Common myeloid progenitor, CD34-positive (primary cell): ENCODE data around the gene BEST1.

Experiments
- CTCF ChIA-PET: fragments of 350-600 bp; sonication (Branson Sonifier 250); formaldehyde crosslinking; loops from one replicate; lab custom pipeline; 2021; ENCODE audit warnings: antibody characterized with exemption; lab: Charles Lee
- POLR2A ChIA-PET: fragments of 350-600 bp; sonication (Branson Sonifier 250); formaldehyde crosslinking; loops from one replicate; lab custom pipeline; 2021; ENCODE audit warnings: antibody characterized with exemption; lab: Charles Lee
- DNase-seq, 3 donors: peaks; one replicate each; pipeline versions ENCODE4 v3.0.0 to v3.0.0-alpha.2; 2013
- H3K27ac ChIP-seq, 2 experiments: 1 replicate in 1 of 2; 2 replicates in 1 of 2; pipeline ENCODE4 v1.7.0; 2013; ENCODE audit warnings: inconsistent platforms in 2 of 2, low read length in 2 of 2, mild to moderate bottlenecking in 2 of 2, low read depth in 1 of 2, moderate library complexity in 1 of 2; ENCODE audit not compliant: severe bottlenecking in 2 of 2, insufficient read depth in 1 of 2, poor library complexity in 1 of 2
- H3K27me3 ChIP-seq, 5 experiments: replicated peaks in 2 of 5; 1 replicate in 3 of 5; 2 replicates in 2 of 5; pipeline versions ENCODE4 v1.6.1 to v1.7.0; 2013; ENCODE audit warnings: low read length in 4 of 5, mild to moderate bottlenecking in 2 of 5, moderate library complexity in 2 of 5, inconsistent platforms in 1 of 5; ENCODE audit not compliant: insufficient read depth in 5 of 5, control insufficient read depth in 4 of 5
- H3K36me3 ChIP-seq, 4 experiments: 1 replicate in 2 of 4; 2 replicates in 2 of 4; pipeline versions ENCODE4 v1.6.1 to v1.7.0; 2013; ENCODE audit warnings: low read length in 3 of 4, control low read depth in 1 of 4, mild to moderate bottlenecking in 1 of 4; ENCODE audit not compliant: control insufficient read depth in 4 of 4, insufficient read depth in 4 of 4
- H3K4me1 ChIP-seq, 4 experiments: 1 replicate in 3 of 4; 2 replicates in 1 of 4; pipeline versions ENCODE4 v1.6.1 to v1.7.1; 2013; ENCODE audit warnings: low read length in 3 of 4, mild to moderate bottlenecking in 3 of 4, control low read depth in 1 of 4, inconsistent platforms in 1 of 4, moderate library complexity in 1 of 4; ENCODE audit not compliant: control insufficient read depth in 4 of 4, insufficient read depth in 4 of 4; ENCODE audit errors: control extremely low read depth in 1 of 4
- H3K4me3 ChIP-seq, 7 experiments: 1 replicate in 4 of 7; 2 replicates in 3 of 7; pipeline versions ENCODE4 v1.5.1 to v1.7.0; 2013; ENCODE audit warnings: mild to moderate bottlenecking in 7 of 7, low read length in 6 of 7, moderate library complexity in 6 of 7, inconsistent platforms in 2 of 7, low read depth in 2 of 7, control low read depth in 1 of 7; ENCODE audit not compliant: insufficient read depth in 4 of 7, control insufficient read depth in 1 of 7; ENCODE audit errors: extremely low read depth in 1 of 7
- H3K9me3 ChIP-seq, 5 experiments: 1 replicate in 4 of 5; 2 replicates in 1 of 5; pipeline versions ENCODE4 v1.6.1 to v1.7.1; 2013; ENCODE audit warnings: low read length in 4 of 5, mild to moderate bottlenecking in 2 of 5, inconsistent platforms in 1 of 5, low read depth in 1 of 5, moderate library complexity in 1 of 5; ENCODE audit not compliant: control insufficient read depth in 4 of 5, insufficient read depth in 2 of 5; ENCODE audit errors: control extremely low read depth in 1 of 5
- WGBS: methylation state at CpG from one replicate; pipeline ENCODE4 v1.1.5; 2013; ENCODE audit not compliant: insufficient coverage; 5-methylcytosine and 5-hydroxymethylcytosine counted together

Gene BEST1

DNA sequence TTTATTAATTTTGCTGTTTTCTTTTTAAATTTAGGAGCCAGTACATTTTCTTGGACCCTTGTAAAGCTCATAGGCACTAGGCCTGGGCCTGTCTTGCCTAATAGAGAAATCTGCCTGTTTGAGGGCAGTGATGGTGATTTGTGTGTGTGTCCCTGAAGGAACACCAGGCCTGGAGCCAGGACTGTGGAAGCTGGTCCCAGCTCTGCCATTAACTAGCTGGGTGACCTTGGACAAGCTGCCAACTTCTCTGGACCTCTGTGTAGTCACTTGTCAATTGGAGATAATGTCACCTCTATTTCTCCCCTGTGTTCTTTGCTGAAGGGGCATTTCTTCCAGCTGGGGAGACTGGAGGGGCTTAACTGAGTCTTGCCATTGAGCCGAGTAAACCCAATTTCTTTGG, 33.3 kb downstream of the BEST1 start:
- 100% methylated on average over 1 of the region's 1 CpG for WGBS
- ChIA-PET POLR2A (interaction anchor here (0.8 kb wide), 1 partner anchor 10 kb away, joined by 5 read pairs; no protein-coding TSS in a partner anchor), CTCF (interaction anchor here (0.8 to 1.9 kb wide), 5 partner anchors 11 to 98 kb away, joined by 3 to 6 read pairs (median 3); no protein-coding TSS in a partner anchor)

DNA sequence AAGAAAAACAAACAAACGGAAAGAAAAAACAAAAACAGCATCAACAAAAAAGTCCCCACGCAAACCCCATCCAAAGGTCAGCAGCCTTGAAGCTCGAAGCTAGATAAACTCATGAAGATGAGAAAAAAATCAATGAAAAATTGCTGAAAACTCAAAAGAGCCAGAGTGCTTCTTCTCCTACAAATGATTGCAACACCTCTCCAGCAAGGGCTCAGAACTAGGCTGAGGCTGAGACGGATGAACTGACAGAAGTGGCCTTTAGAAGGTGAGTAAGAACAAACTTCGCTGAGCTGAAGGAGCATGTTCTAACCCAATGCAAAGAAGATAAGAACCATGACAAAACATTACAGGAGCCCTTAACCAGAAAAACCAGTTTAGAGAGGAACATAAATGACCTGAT, 35.7 kb downstream of the BEST1 start:
- Histone ChIP-seq H3K36me3 (no peaks in the 10 kb centered on the region), H3K27ac (no peak overlapping the region), H3K9me3 (peaks cover 0 to 9% (median 0%) of the 10 kb centered on the region in 5 experiments), H3K27me3 (no peaks in the 10 kb centered on the region), H3K4me1 (peaks cover 0 to 6% (median 4%) of the 10 kb centered on the region in 4 experiments), H3K4me3 (no peak overlapping the region)
- DNase-seq: no peak
- ChIA-PET POLR2A (no interaction called here), CTCF (interaction anchor here (0.8 to 1.5 kb wide), 3 partner anchors 10 to 122 kb away, joined by 3 to 5 read pairs (median 4); no protein-coding TSS in a partner anchor)
- 100% methylated on average over 1 of the region's 5 CpGs for WGBS

More for the DNA sequence above, 33.3 kb downstream of the BEST1 start:
- no peaks in the 10 kb centered on the region for H3K36me3 ChIP-seq
- DNase-seq: no peak
- H3K27ac ChIP-seq: no peak overlapping the region
- H3K4me1 ChIP-seq: peaks cover 0 to 18% (median 12%) of the 10 kb centered on the region in 4 experiments
- H3K4me3 ChIP-seq: no peak overlapping the region
- H3K27me3 ChIP-seq: no peaks in the 10 kb centered on the region
- H3K9me3 ChIP-seq: peaks cover 0 to 9% (median 0%) of the 10 kb centered on the region in 5 experiments

DNA sequence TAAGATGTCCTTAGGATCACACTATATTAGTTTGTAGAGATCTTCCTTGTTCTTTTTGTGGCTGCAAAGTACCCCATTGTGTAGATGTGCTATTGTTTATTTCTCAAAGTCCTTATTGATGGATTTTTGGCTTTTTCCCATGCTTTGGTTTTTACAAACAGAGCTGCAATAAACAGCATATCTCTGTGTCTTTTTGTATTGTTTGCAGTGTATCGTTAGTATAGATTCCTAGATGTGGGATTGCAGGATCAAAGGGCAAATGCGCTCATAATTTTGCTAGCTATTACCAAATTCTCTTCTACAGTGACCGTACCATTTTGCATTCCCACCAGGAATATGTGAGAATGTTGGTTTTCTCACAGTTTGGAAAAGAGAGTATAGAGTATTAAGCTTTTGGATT, 44.8 kb downstream of the BEST1 start:
- H3K4me3 ChIP-seq: no peak overlapping the region
- DNase-seq: no peak
- no peaks in the 10 kb centered on the region for H3K36me3 ChIP-seq
- H3K4me1 ChIP-seq: no peaks in the 10 kb centered on the region
- H3K27ac ChIP-seq: no peak overlapping the region
- ChIA-PET CTCF (interaction anchor here (1.3 to 1.7 kb wide), 3 partner anchors 8 to 23 kb away, joined by 3 to 6 read pairs (median 5); no protein-coding TSS in a partner anchor), POLR2A (no interaction called here)
- peaks cover 0 to 10% (median 4%) of the 10 kb centered on the region in 5 experiments for H3K9me3 ChIP-seq
- no CpG with 5 or more reads among the region's 3 CpGs for WGBS
- no peaks in the 10 kb centered on the region for H3K27me3 ChIP-seq

DNA sequence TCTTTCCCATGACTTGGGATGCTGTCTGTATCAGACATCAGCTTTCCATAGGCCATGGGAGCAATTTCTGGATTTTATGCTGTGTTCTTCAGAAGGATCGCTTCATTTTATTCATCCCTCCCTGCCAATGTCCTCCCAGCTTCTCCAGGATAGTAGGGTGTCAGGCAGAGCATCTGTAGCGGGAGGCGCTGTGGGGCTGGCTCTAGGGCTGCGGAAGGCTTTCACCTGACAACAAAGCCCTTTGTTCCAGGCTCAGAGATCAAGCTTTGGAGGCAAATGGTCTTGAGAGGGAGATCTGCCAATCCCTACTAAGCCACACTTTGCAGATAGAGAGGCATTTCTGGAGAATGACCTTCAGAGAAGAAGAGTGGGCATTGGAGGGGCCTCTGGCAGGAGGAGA, 46.8 kb downstream of the BEST1 start:
- Histone ChIP-seq H3K36me3 (no peaks in the 10 kb centered on the region), H3K27ac (no peak overlapping the region), H3K4me3 (no peak overlapping the region), H3K9me3 (peaks cover 0 to 10% (median 4%) of the 10 kb centered on the region in 5 experiments), H3K27me3 (no peaks in the 10 kb centered on the region), H3K4me1 (peaks cover 0 to 3% (median 0%) of the 10 kb centered on the region in 4 experiments)
- DNase-seq: no peak
- ChIA-PET CTCF (interaction anchor here (1.6 kb wide), 1 partner anchor 85 kb away, joined by 5 read pairs; no protein-coding TSS in a partner anchor), POLR2A (interaction anchor here (0.6 kb wide), 1 partner anchor 18 kb away, joined by 4 read pairs; no protein-coding TSS in a partner anchor)
- no CpG with 5 or more reads among the region's 4 CpGs for WGBS

DNA sequence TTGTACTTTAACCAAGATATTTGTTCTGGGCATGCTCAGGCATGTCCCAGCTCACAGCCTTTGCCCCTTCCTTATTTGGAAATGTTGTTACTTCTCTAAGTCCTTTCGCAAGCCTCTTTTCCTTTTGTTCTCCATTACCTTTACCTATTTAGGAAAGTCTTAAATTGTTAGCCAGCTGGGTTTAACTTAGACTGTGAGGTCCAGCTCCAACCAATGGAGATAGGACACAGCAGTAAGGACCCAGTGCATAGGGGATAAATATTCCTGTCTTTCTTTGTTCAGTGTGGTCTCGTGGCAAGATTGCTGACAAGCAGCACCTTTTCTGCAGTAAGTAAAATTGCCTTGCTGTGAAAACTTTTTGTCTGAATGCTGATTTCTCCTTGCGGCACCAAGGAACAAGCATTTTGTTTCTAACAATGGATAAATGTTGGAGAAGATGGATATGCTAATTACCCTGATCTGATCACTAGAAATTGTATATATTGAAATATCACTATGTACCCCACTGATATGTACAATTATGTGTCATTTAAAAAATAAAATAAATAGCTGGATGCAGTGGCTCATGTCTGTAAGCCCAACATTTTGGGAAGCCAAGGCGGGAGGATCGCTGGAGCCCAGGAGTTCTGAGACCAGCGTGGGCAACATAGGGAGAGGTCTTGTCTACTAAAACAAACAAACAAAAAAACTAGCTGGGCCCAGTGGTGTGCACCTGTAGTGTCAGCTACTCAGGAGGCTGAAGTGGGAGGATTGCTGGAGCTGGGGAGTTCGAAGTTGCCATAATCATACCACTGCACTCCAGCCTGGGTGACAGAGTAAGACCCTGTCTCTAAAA, 49.2 kb downstream of the BEST1 start:
- ChIA-PET CTCF (interaction anchor here (1.0 to 1.4 kb wide), 4 partner anchors 10 to 101 kb away, joined by 3 to 6 read pairs (median 4); no protein-coding TSS in a partner anchor), POLR2A (no interaction called here)
- DNase-seq: no peak
- no peak overlapping the region for H3K27ac ChIP-seq
- no peaks in the 10 kb centered on the region for H3K36me3 ChIP-seq
- 93% methylated on average over 3 of the region's 7 CpGs for WGBS
- H3K27me3 ChIP-seq: no peaks in the 10 kb centered on the region
- H3K9me3 ChIP-seq: peaks cover 0 to 10% (median 4%) of the 10 kb centered on the region in 5 experiments
- no peak overlapping the region for H3K4me3 ChIP-seq
- peaks cover 0 to 3% (median under 1%) of the 10 kb centered on the region in 4 experiments for H3K4me1 ChIP-seq

DNA sequence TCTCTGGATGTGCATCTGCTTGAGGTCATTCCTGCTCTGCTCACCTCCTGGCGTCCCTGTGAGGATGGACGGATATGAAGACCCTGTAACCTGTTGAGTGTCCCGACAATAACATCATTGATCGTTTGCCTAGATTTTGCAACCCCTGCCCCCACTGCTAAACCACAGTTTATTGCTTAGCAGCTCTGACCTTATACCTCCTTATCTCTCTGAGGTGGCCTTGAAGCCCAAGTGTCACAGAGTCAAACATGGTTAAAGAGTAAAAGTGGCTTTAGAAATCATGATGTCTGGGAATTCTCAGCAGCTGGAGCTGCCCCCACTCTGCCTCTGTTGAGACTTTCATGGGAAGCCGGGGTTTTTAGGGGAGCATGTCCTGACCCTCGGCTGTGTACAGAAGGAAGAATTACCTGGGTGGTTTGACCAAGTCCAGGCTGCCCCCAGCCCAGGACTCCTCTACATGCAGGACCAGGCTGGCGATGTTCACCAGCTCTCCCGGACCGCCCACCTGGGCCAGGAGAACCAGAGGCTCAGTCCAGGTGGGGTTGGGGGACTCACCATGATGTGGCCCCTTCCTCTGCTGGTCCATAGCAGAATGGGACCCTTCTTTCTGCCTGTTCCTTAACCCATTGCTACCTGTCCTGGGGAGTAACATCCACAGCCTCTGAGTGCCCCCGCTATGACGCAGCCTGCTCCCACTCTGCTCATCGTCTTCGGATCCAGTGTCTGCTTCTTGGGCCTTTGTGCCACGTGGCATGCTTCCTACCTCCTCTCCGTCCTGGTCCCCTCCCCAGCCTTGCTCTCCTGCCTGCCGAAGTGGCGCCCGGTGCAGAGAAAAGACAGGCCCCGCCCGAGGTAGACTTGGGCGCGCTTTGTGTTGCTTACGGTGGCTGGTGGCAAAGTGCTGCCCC, 50.6 kb downstream of the BEST1 start:
- 96% methylated on average over 20 of the region's 23 CpGs for WGBS
- H3K9me3 ChIP-seq: peaks cover 0 to 10% (median 4%) of the 10 kb centered on the region in 5 experiments
- ChIA-PET CTCF (interaction anchor here (1.0 kb wide), 1 partner anchor 80 kb away, joined by 3 read pairs; no protein-coding TSS in a partner anchor), POLR2A (interaction anchor here (1.0 kb wide), 1 partner anchor 44 kb away, joined by 3 read pairs; no protein-coding TSS in a partner anchor)
- H3K36me3 ChIP-seq: no peaks in the 10 kb centered on the region
- H3K27me3 ChIP-seq: no peaks in the 10 kb centered on the region
- H3K4me3 ChIP-seq: no peak overlapping the region
- DNase-seq: no peak
- peaks cover 0 to 15% (median 1%) of the 10 kb centered on the region in 4 experiments for H3K4me1 ChIP-seq
- no peak overlapping the region for H3K27ac ChIP-seq
